Activated CD4-positive, alpha-beta T cell treated with anti-CD3 and anti-CD28 coated beads for 36 hours (primary cell): ENCODE data around the gene TENM3. TPM values are rescaled to one million over a fixed set of nuclear protein-coding genes. Genes with fewer than 3 reads are reported as not detected.

Experiments used
- ATAC-seq: fragments of 200-7000 bp; cut with Tn5 transposase; one replicate; pipeline ENCODE4 v1.10.0; 2021; ENCODE audit warnings: mild to moderate bottlenecking, moderate library complexity
- CTCF ChIA-PET: fragments of 350-600 bp; sonication (Branson Sonifier 250); formaldehyde crosslinking; loops from one replicate; lab custom pipeline; 2021; ENCODE audit warnings: antibody characterized with exemption; lab: Charles Lee
- POLR2A ChIA-PET: fragments of 350-600 bp; sonication (Branson Sonifier 250); formaldehyde crosslinking; loops from one replicate; lab custom pipeline; 2021; ENCODE audit warnings: antibody characterized with exemption, inconsistent platforms; lab: Charles Lee
- DNase-seq: peaks from one replicate; pipeline ENCODE4 v3.0.0-alpha.2; 2020
- H3K27ac Mint-ChIP-seq: one replicate; pipeline ENCODE4 v1.8.0; 2021; ENCODE audit warnings: mixed read lengths
- H3K27me3 Mint-ChIP-seq: one replicate; pipeline ENCODE4 v1.8.0; 2021; ENCODE audit warnings: mixed read lengths
- H3K36me3 Mint-ChIP-seq: one replicate; pipeline ENCODE4 v1.8.0; 2021; ENCODE audit warnings: low read depth, mixed read lengths
- H3K4me1 Mint-ChIP-seq: one replicate; pipeline ENCODE4 v1.8.0; 2021; ENCODE audit warnings: mixed read lengths
- H3K4me3 Mint-ChIP-seq: one replicate; pipeline ENCODE4 v1.8.0; 2021; ENCODE audit warnings: mild to moderate bottlenecking, moderate library complexity, mixed read lengths
- H3K9me3 Mint-ChIP-seq: one replicate; pipeline ENCODE4 v1.8.0; 2021; ENCODE audit warnings: low read depth, mixed read lengths
- intact Hi-C, 2 experiments: fragments of 100-400 bp; cut with DNase I in 1 of 2; cut with micrococcal nuclease in 1 of 2; formaldehyde crosslinking; loops; one replicate each; pipeline versions ENCODE4 v1.14.2 to v1.15.1; 2022 to 2024; cut with DNase I, micrococcal nuclease
- total RNA-seq, 2 experiments: library from RNA; stranded (reverse); gene quantifications; one replicate each; pipeline ENCODE4 v1.2.3, GENCODE V29; 2021

TENM3 gene
- total RNA-seq, 2 experiments from 2014 or later, result not detected

DNA sequence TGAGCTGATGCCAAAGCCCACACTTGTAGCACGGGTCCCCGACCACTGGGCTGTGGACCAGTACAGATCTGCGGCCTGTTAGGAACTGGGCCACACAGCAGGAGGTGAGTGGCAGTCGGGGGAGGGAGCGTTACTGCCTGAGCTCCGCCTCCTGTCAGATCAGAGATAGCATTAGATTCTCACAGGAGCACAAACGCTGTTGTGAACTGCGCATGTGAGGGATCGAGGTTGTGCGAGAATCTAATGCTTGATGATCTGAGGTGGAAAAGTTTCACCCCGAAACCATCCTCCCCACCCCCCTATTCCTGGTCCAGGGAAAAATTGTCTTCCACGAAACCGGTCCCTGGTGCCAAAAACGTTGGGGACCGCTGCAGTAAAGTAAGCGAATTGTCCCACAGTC lies 382.0 kb downstream of the TENM3 start:
- ChIA-PET CTCF (no interaction called here), POLR2A (no interaction called here)
- no peaks in the 10 kb centered on the region for H3K36me3 Mint-ChIP-seq
- H3K4me3 Mint-ChIP-seq, result no peak overlapping the region
- H3K9me3 Mint-ChIP-seq, result no peaks in the 10 kb centered on the region
- ATAC-seq (no peak), DNase-seq (no peak)
- no peak overlapping the region for H3K27ac Mint-ChIP-seq
- no peaks in the 10 kb centered on the region for H3K4me1 Mint-ChIP-seq
- intact Hi-C loops, result no loop called here
- no peaks in the 10 kb centered on the region for H3K27me3 Mint-ChIP-seq

DNA sequence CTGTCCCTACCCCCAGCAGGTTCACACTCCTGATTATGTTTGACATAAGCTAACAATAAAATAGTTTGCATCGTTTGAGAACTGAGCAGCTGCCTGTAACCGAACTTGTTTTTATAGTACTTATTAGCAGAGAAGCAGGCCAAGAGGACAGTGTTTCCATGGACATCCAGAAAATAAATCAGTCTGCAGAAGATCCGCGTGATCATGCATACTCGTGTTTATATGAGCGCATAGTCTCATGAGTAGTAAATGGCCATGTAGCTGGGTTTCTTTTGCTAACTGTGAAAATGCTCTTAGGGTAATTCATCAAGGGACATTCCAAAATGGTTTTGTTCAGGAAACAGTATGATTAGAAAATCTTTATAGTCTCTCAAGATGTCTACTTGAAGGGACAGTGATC lies 384.8 kb downstream of the TENM3 start:
- Mint-ChIP-seq H3K9me3 (no peaks in the 10 kb centered on the region), H3K36me3 (no peaks in the 10 kb centered on the region), H3K27ac (no peak overlapping the region), H3K4me3 (no peak overlapping the region), H3K4me1 (no peaks in the 10 kb centered on the region), H3K27me3 (no peaks in the 10 kb centered on the region)
- DNase-seq (no peak), ATAC-seq (no peak)
- ChIA-PET POLR2A (no interaction called here), CTCF (no interaction called here)
- intact Hi-C loops, result no loop called here

- POLR2A ChIA-PET, result no interaction called here
- CTCF ChIA-PET, result no interaction called here
- intact Hi-C loops, result no loop called here
- Mint-ChIP-seq H3K9me3 (no peaks in the 10 kb centered on the region), H3K27ac (no peak overlapping the region), H3K36me3 (no peaks in the 10 kb centered on the region), H3K4me3 (no peak overlapping the region), H3K4me1 (no peaks in the 10 kb centered on the region), H3K27me3 (peaks cover 3% of the 10 kb centered on the region)
- ATAC-seq (no peak), DNase-seq (no peak)
Measured at GRCh38 chr4:182628544-182628943, 385.3 kb downstream of the TENM3 start.

DNA sequence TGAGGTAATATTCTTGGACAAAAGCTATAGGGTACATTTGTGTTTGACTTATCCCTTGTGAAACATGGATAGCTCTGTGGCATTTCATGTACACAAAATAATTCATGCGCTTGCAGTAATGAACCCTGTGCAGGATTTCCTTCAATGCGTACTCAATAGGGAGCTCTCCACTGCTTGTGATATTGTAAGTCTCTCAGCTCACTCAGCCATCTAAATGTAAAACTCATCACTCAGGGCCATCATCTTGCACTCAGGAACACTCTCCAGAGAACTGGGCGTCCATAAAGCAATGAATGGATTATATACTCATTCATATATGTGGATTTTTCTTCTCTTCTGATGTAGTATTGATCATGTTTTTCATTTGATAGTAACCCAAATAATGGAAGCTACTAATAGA lies 385.9 kb downstream of the TENM3 start:
- H3K4me3 Mint-ChIP-seq, result no peak overlapping the region
- intact Hi-C loops, result no loop called here
- H3K9me3 Mint-ChIP-seq, result no peaks in the 10 kb centered on the region
- H3K27ac Mint-ChIP-seq, result no peak overlapping the region
- POLR2A ChIA-PET, result no interaction called here
- DNase-seq (no peak), ATAC-seq (no peak)
- H3K4me1 Mint-ChIP-seq, result no peaks in the 10 kb centered on the region
- H3K27me3 Mint-ChIP-seq, result peaks cover 3% of the 10 kb centered on the region
- CTCF ChIA-PET, result no interaction called here
- H3K36me3 Mint-ChIP-seq, result no peaks in the 10 kb centered on the region

- CTCF ChIA-PET, result no interaction called here
- no peak overlapping the region for H3K4me3 Mint-ChIP-seq
- no peak overlapping the region for H3K27ac Mint-ChIP-seq
- ATAC-seq (no peak), DNase-seq (no peak)
- intact Hi-C loops, result no loop called here
- POLR2A ChIA-PET, result no interaction called here
- H3K4me1 Mint-ChIP-seq, result no peaks in the 10 kb centered on the region
- H3K36me3 Mint-ChIP-seq, result no peaks in the 10 kb centered on the region
- H3K9me3 Mint-ChIP-seq, result peaks cover 3% of the 10 kb centered on the region
- H3K27me3 Mint-ChIP-seq, result peaks cover 2% of the 10 kb centered on the region
Measured at GRCh38 chr4:182640491-182640890, 397.3 kb downstream of the TENM3 start.

- CTCF ChIA-PET, result no interaction called here
- Mint-ChIP-seq H3K27ac (no peak overlapping the region), H3K36me3 (no peaks in the 10 kb centered on the region)
Measured at GRCh38 chr4:182640932-182641331, 397.7 kb downstream of the TENM3 start.

DNA sequence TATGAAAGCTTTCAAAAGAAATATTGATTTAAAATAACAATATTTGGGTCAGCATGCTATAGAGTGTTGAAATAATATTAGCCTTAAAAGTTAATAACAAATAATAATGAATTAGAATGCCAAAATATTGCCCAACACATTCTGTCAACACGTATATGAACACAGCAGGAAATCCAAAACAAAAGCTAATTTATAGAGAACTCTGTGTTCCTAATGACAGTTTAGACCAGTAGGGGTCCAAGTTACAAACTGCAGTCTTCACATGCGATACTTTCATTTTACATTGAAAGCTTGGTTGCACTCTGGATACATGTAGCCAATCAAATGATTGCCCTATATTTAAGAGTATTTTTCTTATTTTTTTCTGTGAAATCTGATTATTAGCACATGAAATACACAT lies 399.6 kb downstream of the TENM3 start:
- H3K4me1 Mint-ChIP-seq, result no peaks in the 10 kb centered on the region
- CTCF ChIA-PET, result interaction anchor here (1.4 kb wide), 1 partner anchor 28 kb away, joined by 3 read pairs; no protein-coding TSS in a partner anchor

More at GRCh38 chr4:182640932-182641331, 397.7 kb downstream of the TENM3 start:
- Mint-ChIP-seq H3K9me3 (peaks cover 5% of the 10 kb centered on the region), H3K27me3 (peaks cover 2% of the 10 kb centered on the region), H3K4me3 (no peak overlapping the region), H3K4me1 (no peaks in the 10 kb centered on the region)
- ATAC-seq (no peak), DNase-seq (no peak)
- POLR2A ChIA-PET, result no interaction called here
- intact Hi-C loops, result no loop called here

DNA sequence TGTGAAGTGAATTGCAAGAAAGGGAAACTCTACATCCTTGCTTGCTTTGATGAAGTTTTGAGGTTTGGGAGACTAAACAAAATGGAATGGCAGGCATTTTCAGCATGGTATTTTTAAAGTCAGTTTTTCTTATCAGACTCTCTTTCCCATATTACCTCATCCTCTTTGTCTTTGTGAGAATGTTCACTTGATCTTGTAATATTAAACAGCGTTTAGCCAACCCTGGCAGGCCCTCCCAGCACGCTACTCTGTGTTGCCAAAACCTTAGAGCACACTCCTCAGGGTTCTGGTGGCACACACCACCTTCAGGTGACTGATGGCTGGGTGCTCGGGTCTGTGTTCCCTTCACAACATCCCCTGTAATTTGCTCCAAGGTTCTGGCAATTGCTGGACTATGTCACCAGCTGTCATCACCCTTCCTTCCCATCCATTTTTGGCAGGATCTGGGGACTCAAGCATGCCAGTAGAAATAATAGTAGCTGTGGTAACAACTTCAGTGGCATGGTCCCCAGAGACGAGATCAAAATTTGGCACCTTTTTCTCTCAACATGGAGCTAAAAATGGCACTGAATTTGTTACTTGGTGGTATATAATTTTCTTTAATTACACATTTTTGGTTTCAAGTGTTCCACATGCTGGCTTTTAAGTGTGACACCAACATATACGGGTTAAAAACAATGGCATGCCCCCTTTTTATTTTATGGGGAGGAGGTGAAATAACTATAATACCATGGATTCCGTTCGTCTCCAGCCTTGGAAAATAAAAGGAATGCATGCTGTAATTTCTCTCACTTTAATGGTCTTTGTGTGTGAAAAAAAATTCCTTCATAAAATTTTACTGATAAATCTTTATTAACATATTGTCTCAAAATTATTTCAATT lies 400.8 kb downstream of the TENM3 start:
- no peak for DNase-seq
- Mint-ChIP-seq H3K27ac (no peak overlapping the region), H3K36me3 (no peaks in the 10 kb centered on the region), H3K4me1 (no peaks in the 10 kb centered on the region), H3K4me3 (no peak overlapping the region), H3K9me3 (peaks cover 5% of the 10 kb centered on the region), H3K27me3 (peaks cover 5% of the 10 kb centered on the region)
- CTCF ChIA-PET, result no interaction called here
- POLR2A ChIA-PET, result no interaction called here
- ATAC-seq, result no peak
- intact Hi-C loops, result no loop called here

More for the DNA sequence above, 399.6 kb downstream of the TENM3 start:
- H3K4me3 Mint-ChIP-seq, result no peak overlapping the region
- intact Hi-C loops, result no loop called here
- no peak for ATAC-seq
- no peaks in the 10 kb centered on the region for H3K36me3 Mint-ChIP-seq
- peaks cover 4% of the 10 kb centered on the region for H3K27me3 Mint-ChIP-seq
- DNase-seq, result no peak
- POLR2A ChIA-PET, result no interaction called here
- H3K9me3 Mint-ChIP-seq, result peaks cover 5% of the 10 kb centered on the region
- H3K27ac Mint-ChIP-seq, result no peak overlapping the region

- Mint-ChIP-seq H3K4me3 (no peak overlapping the region), H3K4me1 (no peaks in the 10 kb centered on the region), H3K27ac (no peak overlapping the region), H3K36me3 (no peaks in the 10 kb centered on the region), H3K9me3 (peaks cover 5% of the 10 kb centered on the region), H3K27me3 (peaks cover 5% of the 10 kb centered on the region)
- ATAC-seq (no peak), DNase-seq (no peak)
- intact Hi-C loops, result no loop called here
- ChIA-PET POLR2A (no interaction called here), CTCF (no interaction called here)
Measured at GRCh38 chr4:182644683-182645050, 401.5 kb downstream of the TENM3 start.

DNA sequence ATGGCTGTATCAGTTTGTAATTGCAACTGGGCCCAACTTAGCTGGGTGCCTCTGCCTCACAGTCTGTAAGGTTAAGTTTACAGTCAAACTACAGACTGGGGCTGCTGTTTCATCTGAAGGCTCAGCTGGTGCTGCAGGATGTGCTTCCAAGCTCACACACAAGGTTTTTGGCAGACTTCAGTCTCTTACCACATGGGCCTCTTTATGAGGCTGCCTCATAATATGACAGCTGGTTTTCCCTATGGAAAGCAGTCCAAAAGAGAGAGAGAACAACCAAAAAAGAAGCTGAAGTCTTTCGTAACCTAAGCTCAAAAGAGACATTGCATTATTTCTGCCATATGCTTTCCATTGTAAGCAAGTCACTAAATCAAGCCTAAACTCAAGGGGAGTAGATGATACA lies 402.3 kb downstream of the TENM3 start:
- H3K4me1 Mint-ChIP-seq, result no peaks in the 10 kb centered on the region
- H3K9me3 Mint-ChIP-seq, result peaks cover 5% of the 10 kb centered on the region
- intact Hi-C loops, result no loop called here
- ChIA-PET CTCF (no interaction called here), POLR2A (no interaction called here)
- no peak overlapping the region for H3K27ac Mint-ChIP-seq
- no peak overlapping the region for H3K4me3 Mint-ChIP-seq
- DNase-seq (no peak), ATAC-seq (no peak)
- no peaks in the 10 kb centered on the region for H3K36me3 Mint-ChIP-seq
- peaks cover 8% of the 10 kb centered on the region for H3K27me3 Mint-ChIP-seq

DNA sequence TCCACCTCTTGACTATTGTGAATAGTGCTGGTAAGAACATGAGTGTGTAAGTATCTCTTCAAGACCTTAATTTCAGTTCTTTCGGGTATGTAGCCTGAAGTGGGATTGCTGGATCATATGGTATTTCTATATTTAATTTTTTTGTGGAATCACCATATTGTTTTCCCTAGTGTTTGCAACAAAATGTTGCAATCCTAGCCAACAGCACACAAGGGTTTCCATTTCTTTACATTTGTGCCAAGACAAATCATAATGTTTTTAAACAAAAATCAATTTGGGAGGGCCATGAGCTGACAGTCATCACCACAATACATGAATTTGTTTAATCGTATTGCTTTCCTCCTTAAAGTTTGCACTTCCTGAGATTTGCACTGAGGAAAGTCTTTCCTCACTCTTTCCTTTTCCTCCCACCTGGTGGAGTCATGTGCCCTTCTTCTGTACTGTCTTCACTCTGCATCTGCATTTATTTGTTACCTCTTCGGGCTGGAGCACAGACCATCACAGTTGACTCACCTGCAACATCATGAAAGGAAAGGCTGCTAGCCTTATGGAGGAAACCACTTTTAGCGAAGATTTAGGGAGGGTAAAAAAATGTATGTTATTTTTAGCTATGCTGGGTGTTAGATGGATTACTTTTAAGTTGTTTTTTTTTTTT lies 404.6 kb downstream of the TENM3 start:
- intact Hi-C loops, result no loop called here
- ATAC-seq, result no peak
- CTCF ChIA-PET, result no interaction called here
- Mint-ChIP-seq H3K27me3 (peaks cover 9% of the 10 kb centered on the region), H3K27ac (no peak overlapping the region), H3K36me3 (no peaks in the 10 kb centered on the region), H3K4me3 (no peak overlapping the region), H3K4me1 (no peaks in the 10 kb centered on the region), H3K9me3 (peaks cover 5% of the 10 kb centered on the region)
- DNase-seq, result no peak
- POLR2A ChIA-PET, result no interaction called here

DNA sequence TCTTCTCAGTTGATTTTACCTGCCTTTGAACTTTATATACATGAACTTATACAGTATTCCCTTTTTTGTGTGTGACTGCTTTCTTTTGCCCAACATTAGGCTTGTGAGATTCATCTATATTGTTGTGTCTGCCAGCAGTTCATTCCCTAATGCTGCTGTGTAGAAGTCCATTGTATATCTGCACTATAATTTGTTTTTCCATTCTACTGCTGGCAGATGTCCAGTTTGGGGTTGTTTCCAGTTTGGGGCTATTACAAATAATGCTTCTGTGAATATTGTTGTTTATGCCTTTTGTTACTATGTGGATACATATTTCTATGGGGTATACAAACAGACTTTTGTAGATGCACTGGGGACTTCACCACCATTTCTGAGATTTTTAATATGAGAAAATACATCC lies 405.6 kb downstream of the TENM3 start:
- intact Hi-C loops, result no loop called here
- H3K4me3 Mint-ChIP-seq, result no peak overlapping the region

More for the DNA sequence above, 405.6 kb downstream of the TENM3 start:
- DNase-seq, result no peak
- CTCF ChIA-PET, result no interaction called here
- Mint-ChIP-seq H3K36me3 (no peaks in the 10 kb centered on the region), H3K4me1 (no peaks in the 10 kb centered on the region), H3K9me3 (peaks cover 5% of the 10 kb centered on the region), H3K27me3 (peaks cover 9% of the 10 kb centered on the region), H3K27ac (no peak overlapping the region)
- ATAC-seq, result no peak
- POLR2A ChIA-PET, result no interaction called here
